22Rv1 (cell line): ENCODE data around the gene CGB2.

Source experiments
- ZFX ChIP-seq: fragments of 450-650 bp; IDR thresholded peaks from 2 replicates; pipeline ENCODE4 v1.6.1; 2017; ENCODE audit warnings: antibody characterized with exemption, borderline replicate concordance
- TF ChIP-seq, protein P1 (sequence below): fragments of 450-650 bp; IDR thresholded peaks from 2 replicates; pipeline ENCODE4 v1.5.1; 2017; ENCODE audit warnings: mild to moderate bottlenecking

DNA sequence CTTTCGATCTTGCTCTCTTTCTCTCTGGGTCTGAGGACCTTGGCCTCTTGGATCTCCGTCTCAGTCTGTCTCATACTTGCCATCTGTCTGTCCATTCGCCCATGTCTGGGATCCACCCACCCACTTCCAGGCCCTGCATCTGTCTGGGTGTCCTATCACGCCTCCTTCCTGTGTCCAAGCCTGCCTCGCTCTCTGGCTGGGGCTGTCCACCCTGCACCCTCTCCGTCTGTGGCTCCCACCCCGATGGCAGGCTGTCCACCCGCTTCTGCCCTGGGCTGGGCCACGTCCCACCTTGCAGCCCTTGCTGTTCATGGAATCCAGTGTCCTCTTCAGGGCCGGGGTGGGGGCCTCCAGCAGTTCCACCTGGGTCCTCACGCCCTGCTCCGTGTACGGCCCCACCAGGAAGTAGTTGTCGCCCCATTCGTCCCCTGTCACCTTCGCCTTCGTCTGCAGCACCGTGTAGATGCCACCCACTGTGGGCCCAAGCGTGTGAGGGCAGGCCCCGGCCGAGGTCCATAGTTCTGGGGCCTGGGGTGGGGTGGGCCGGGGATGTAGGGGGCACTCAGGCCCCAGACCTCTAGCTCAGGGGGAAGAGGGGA lies 40.6 kb upstream of the CGB2 start:
- TF ChIP-seq, protein P1, sequence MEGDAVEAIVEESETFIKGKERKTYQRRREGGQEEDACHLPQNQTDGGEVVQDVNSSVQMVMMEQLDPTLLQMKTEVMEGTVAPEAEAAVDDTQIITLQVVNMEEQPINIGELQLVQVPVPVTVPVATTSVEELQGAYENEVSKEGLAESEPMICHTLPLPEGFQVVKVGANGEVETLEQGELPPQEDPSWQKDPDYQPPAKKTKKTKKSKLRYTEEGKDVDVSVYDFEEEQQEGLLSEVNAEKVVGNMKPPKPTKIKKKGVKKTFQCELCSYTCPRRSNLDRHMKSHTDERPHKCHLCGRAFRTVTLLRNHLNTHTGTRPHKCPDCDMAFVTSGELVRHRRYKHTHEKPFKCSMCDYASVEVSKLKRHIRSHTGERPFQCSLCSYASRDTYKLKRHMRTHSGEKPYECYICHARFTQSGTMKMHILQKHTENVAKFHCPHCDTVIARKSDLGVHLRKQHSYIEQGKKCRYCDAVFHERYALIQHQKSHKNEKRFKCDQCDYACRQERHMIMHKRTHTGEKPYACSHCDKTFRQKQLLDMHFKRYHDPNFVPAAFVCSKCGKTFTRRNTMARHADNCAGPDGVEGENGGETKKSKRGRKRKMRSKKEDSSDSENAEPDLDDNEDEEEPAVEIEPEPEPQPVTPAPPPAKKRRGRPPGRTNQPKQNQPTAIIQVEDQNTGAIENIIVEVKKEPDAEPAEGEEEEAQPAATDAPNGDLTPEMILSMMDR = no peak
- TF ChIP-seq ZFX = no peak
